ENCODE data around the gene RPP38. TPM values are rescaled to one million over a fixed set of nuclear protein-coding genes. Genes with fewer than 3 reads are reported as not detected.

The RPP38 gene
- total and polyA plus RNA-seq, 2 experiments from 2014 or later, result 18.2 to 26.4 TPM

DNA sequence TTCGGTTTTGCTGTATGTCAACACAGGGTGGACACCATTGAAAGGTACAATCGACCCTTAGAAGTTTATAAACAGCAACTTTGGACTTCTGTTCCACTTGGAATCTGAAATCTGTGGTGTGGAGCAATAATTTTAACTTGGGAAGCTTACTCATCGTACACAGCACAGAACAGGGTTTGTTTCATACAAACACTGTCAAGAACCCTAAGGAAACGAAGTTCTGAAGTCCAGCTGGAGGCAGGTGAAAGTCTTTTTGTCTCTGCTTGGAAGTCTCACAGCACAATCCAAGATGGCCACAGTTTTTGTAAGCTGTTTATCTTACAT, 39.8 kb downstream of the RPP38 start:
- Histone ChIP-seq H2AFZ (no peak overlapping the region), H3K4me3 (no peak overlapping the region), H3K27ac (peak overlapping the region; percentile 56), H3K79me2 (peaks cover 4% of the 10 kb centered on the region), H3K27me3 (no peaks in the 10 kb centered on the region), H3K9me3 (ENCODE audit: low read depth) (no peaks in the 10 kb centered on the region), H3K4me1 (ENCODE audit: insufficient read depth) (peaks cover 6% of the 10 kb centered on the region), H3K9me2 (replicated peaks; ENCODE audit: insufficient read depth) (no peaks in the 10 kb centered on the region), H4K20me1 (ENCODE audit: insufficient read depth, poor library complexity, severe bottlenecking) (no peaks in the 10 kb centered on the region), H3K36me3 (replicated peaks; ENCODE audit: insufficient read depth, low read depth) (no peaks in the 10 kb centered on the region), H3K4me2 (no peak overlapping the region)
- TF ChIP-seq EZH2 (IDR thresholded peaks at IDR 0.05; ENCODE audit: borderline replicate concordance) (no peak), EZH2phosphoT487 (IDR thresholded peaks at IDR 0.05; ENCODE audit: low read depth, severe bottlenecking, unreplicated experiment) (no peak)
- TF ChIP-seq, protein P1, sequence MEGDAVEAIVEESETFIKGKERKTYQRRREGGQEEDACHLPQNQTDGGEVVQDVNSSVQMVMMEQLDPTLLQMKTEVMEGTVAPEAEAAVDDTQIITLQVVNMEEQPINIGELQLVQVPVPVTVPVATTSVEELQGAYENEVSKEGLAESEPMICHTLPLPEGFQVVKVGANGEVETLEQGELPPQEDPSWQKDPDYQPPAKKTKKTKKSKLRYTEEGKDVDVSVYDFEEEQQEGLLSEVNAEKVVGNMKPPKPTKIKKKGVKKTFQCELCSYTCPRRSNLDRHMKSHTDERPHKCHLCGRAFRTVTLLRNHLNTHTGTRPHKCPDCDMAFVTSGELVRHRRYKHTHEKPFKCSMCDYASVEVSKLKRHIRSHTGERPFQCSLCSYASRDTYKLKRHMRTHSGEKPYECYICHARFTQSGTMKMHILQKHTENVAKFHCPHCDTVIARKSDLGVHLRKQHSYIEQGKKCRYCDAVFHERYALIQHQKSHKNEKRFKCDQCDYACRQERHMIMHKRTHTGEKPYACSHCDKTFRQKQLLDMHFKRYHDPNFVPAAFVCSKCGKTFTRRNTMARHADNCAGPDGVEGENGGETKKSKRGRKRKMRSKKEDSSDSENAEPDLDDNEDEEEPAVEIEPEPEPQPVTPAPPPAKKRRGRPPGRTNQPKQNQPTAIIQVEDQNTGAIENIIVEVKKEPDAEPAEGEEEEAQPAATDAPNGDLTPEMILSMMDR (IDR thresholded peaks at IDR 0.05; ENCODE audit: poor library complexity), result no peak
- 68% methylated on average over 4 of the region's 4 CpGs for WGBS (ENCODE audit: low lambda C conversion rate, missing lambda C conversion rate)
- no peak for DNase-seq (ENCODE audit: low spot score)

DNA sequence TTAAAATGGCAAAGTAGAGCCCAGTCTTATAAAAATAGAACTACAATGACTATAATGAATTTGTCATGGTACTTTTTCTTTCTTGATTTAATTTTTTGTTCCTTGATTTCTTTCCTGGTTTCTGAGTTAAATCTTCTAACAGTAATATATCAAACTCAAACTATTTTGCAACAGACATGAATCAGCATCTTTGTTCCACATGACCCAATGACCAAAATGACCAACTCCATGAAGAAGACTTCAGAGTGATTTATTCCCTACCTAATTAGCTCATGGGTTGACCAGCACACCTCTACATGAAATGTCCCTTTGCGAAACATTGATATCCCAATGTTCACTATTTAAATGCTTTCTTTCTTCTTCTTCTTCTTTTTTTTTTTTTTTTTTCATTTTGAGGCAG, 40.5 kb downstream of the RPP38 start:
- DNase-seq (ENCODE audit: low spot score), result no peak
- Histone ChIP-seq H2AFZ (no peak overlapping the region), H3K27me3 (no peaks in the 10 kb centered on the region), H3K4me1 (ENCODE audit: insufficient read depth) (peaks cover 6% of the 10 kb centered on the region), H4K20me1 (ENCODE audit: insufficient read depth, poor library complexity, severe bottlenecking) (no peaks in the 10 kb centered on the region), H3K79me2 (peaks cover 6% of the 10 kb centered on the region), H3K9me3 (ENCODE audit: low read depth) (no peaks in the 10 kb centered on the region), H3K4me3 (no peak overlapping the region), H3K27ac (peak overlapping the region; percentile 56), H3K9me2 (replicated peaks; ENCODE audit: insufficient read depth) (no peaks in the 10 kb centered on the region), H3K36me3 (replicated peaks; ENCODE audit: insufficient read depth, low read depth) (no peaks in the 10 kb centered on the region), H3K4me2 (no peak overlapping the region)
- TF ChIP-seq, protein P1 (IDR thresholded peaks at IDR 0.05; ENCODE audit: poor library complexity), result no peak
- no peak for TF ChIP-seq EZH2phosphoT487 (IDR thresholded peaks at IDR 0.05; ENCODE audit: low read depth, severe bottlenecking, unreplicated experiment)
- TF ChIP-seq EZH2 (IDR thresholded peaks at IDR 0.05; ENCODE audit: borderline replicate concordance), result no peak
- 100% methylated on average over 1 of the region's 1 CpG for WGBS (ENCODE audit: low lambda C conversion rate, missing lambda C conversion rate)

DNA sequence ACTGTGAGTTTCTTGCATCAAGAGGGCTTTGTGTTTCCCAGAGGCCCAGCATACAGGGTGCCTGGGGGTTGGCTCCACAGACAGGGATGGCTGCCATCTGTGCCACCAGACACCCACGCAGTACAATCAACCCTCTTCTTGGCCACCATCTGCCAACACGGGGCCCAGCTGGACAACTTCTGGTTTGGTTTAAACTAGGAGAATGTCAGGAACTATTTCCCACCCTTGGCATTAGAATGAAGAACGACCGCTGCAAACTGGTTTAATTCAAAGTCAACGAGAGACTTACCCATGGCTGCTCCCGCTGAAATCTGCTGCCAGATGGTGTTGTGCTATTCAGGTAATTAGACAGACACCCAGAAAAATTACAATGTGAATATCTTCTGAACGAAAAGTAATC, 43.5 kb downstream of the RPP38 start:
- Histone ChIP-seq H3K9me3 (ENCODE audit: low read depth) (no peaks in the 10 kb centered on the region), H3K36me3 (replicated peaks; ENCODE audit: insufficient read depth, low read depth) (no peaks in the 10 kb centered on the region), H2AFZ (no peak overlapping the region), H4K20me1 (ENCODE audit: insufficient read depth, poor library complexity, severe bottlenecking) (no peaks in the 10 kb centered on the region), H3K9me2 (replicated peaks; ENCODE audit: insufficient read depth) (no peaks in the 10 kb centered on the region), H3K27me3 (no peaks in the 10 kb centered on the region), H3K4me3 (no peak overlapping the region), H3K27ac (no peak overlapping the region), H3K4me2 (peak overlapping the region; percentile 53), H3K79me2 (peaks cover 19% of the 10 kb centered on the region), H3K4me1 (ENCODE audit: insufficient read depth) (peaks cover 6% of the 10 kb centered on the region)
- no peak for DNase-seq (ENCODE audit: low spot score)
- TF ChIP-seq, protein P1 (IDR thresholded peaks at IDR 0.05; ENCODE audit: poor library complexity), result no peak
- TF ChIP-seq EZH2 (IDR thresholded peaks at IDR 0.05; ENCODE audit: borderline replicate concordance) (no peak), EZH2phosphoT487 (IDR thresholded peaks at IDR 0.05; ENCODE audit: low read depth, severe bottlenecking, unreplicated experiment) (no peak)
- WGBS (ENCODE audit: low lambda C conversion rate, missing lambda C conversion rate), result 94% methylated on average over 7 of the region's 7 CpGs

Data from hepatocyte (in vitro differentiated cells).